A549 (cell line): Measurements from ENCODE around the gene ADGRL3. TPM values are rescaled to one million over a fixed set of nuclear protein-coding genes. Genes with fewer than 3 reads are reported as not detected.

ENCODE experiments used
- ATAC-seq, 2 experiments: fragments of 200-7000 bp in 1 of 2; fragments of >200 bp in 1 of 2; cut with Nextera tagmentation in 1 of 2; cut with Tn5 transposase in 1 of 2; 3 replicates each; pipeline versions ENCODE4 v1.8.0 to v1.9.1; 2018 to 2020; ENCODE audit warnings: mild to moderate bottlenecking in 1 of 2, moderate library complexity in 1 of 2
- CTCF ChIA-PET: fragments of 300-600 bp; sonication (Branson Sonifier 250); formaldehyde crosslinking; extraction: SDS; loops from one replicate; lab custom pipeline; 2021; ENCODE audit warnings: antibody characterized with exemption, inconsistent platforms; lab: Yijun Ruan, JAX
- POLR2A ChIA-PET: fragments of 350-600 bp; formaldehyde crosslinking; extraction: SDS; loops from one replicate; lab custom pipeline; 2021; ENCODE audit warnings: antibody characterized with exemption, inconsistent platforms; lab: Yijun Ruan, JAX
- DNase-seq, 2 experiments: peaks; one replicate each; pipeline versions ENCODE4 v3.0.0 to v3.0.0-alpha.2; 2011 to 2016; ENCODE audit warnings: low read depth in 1 of 2, low spot score in 1 of 2
- FAIRE-seq: peaks from 2 replicates; lab custom pipeline; 2011; peaks lifted over from hg19 to GRCh38; lab: Jason Lieb, UNC
- H3K27ac ChIP-seq, 2 experiments: fragments of >200 bp; sonication (Bioruptor Twin); formaldehyde crosslinking; 3 replicates each; pipeline ENCODE4 v1.5.1; 2016 to 2017
- H3K4me1 ChIP-seq: fragments of >200 bp; sonication (Bioruptor Twin); formaldehyde crosslinking; 3 replicates; pipeline ENCODE4 v1.6.1; 2016
- H3K4me2 ChIP-seq: fragments of >200 bp; sonication (Bioruptor Twin); formaldehyde crosslinking; 3 replicates; pipeline ENCODE4 v1.6.1; 2016
- H3K4me3 ChIP-seq: fragments of >200 bp; sonication (Bioruptor Twin); formaldehyde crosslinking; 3 replicates; pipeline ENCODE4 v1.5.1; 2016
- H3K9me3 ChIP-seq: fragments of >200 bp; sonication (Bioruptor Twin); formaldehyde crosslinking; 3 replicates; pipeline ENCODE4 v1.6.1; 2016
- CBX8 ChIP-seq: fragments of 200-600 bp; sonication (generic); IDR thresholded peaks from 2 replicates; pipeline ENCODE4 v1.6.1; 2016
- CEBPB ChIP-seq, 2 experiments: fragments of >200 bp in 1 of 2; sonication (Bioruptor Twin) in 1 of 2; formaldehyde crosslinking in 1 of 2; IDR thresholded peaks; 2 replicates each; pipeline ENCODE4 v1.6.1; 2012 to 2016
- CTCF ChIP-seq: fragments of >200 bp; sonication (Bioruptor Twin); formaldehyde crosslinking; IDR thresholded peaks from 3 replicates; pipeline ENCODE4 v1.5.1; 2016
- EHMT2 ChIP-seq: fragments of 200-600 bp; sonication (generic); IDR thresholded peaks from 2 replicates; pipeline ENCODE4 v1.6.1; 2016; ENCODE audit warnings: antibody characterized with exemption, low read depth, mild to moderate bottlenecking, moderate library complexity
- ELK1 ChIP-seq: fragments of 150-350 bp; IDR thresholded peaks from 2 replicates; pipeline ENCODE4 v1.6.1; 2014; ENCODE audit warnings: low read depth, mild to moderate bottlenecking, low read length
- FOSL2 ChIP-seq, 2 experiments: fragments of 450-650 bp in 1 of 2; fragments of >200 bp in 1 of 2; sonication (Bioruptor Twin) in 1 of 2; formaldehyde crosslinking; IDR thresholded peaks; 2 replicates each; pipeline versions ENCODE4 v1.5.0 to v1.6.1; 2016 to 2020; ENCODE audit warnings: mild to moderate bottlenecking in 1 of 2, moderate library complexity in 1 of 2
- FOXS1 ChIP-seq: fragments of 250-450 bp; sonication (Bioruptor Pico); IDR thresholded peaks from 2 replicates; pipeline ENCODE4 v1.5.0; 2020; ENCODE audit warnings: mild to moderate bottlenecking, moderate library complexity
- GATA3 ChIP-seq: IDR thresholded peaks from 2 replicates; pipeline ENCODE4 v1.6.1; 2012; ENCODE audit warnings: borderline replicate concordance
- HMGXB4 ChIP-seq: fragments of 250-450 bp; sonication (Bioruptor Pico); IDR thresholded peaks from 2 replicates; pipeline ENCODE4 v1.5.0; 2021; ENCODE audit warnings: mild to moderate bottlenecking, moderate library complexity, borderline replicate concordance
- MAFK ChIP-seq: fragments of 450-650 bp; IDR thresholded peaks from 2 replicates; pipeline ENCODE4 v1.6.1; 2014; ENCODE audit not compliant: partially characterized antibody
- MYC ChIP-seq: IDR thresholded peaks from 2 replicates; pipeline ENCODE4 v1.6.1; 2012; ENCODE audit warnings: mild to moderate bottlenecking, inconsistent platforms, low read length, improper control_type of control experiment, borderline replicate concordance
- REST ChIP-seq: fragments of 200-600 bp; sonication (generic); IDR thresholded peaks from 2 replicates; pipeline ENCODE4 v1.6.1; 2016; ENCODE audit warnings: antibody characterized with exemption, mild to moderate bottlenecking, moderate library complexity
- SMC3 ChIP-seq: fragments of >200 bp; sonication (Bioruptor Twin); formaldehyde crosslinking; IDR thresholded peaks from 3 replicates; pipeline ENCODE4 v1.6.1; 2018; ENCODE audit warnings: inconsistent platforms
- SREBF2 ChIP-seq: fragments of 450-650 bp; IDR thresholded peaks from 2 replicates; pipeline ENCODE4 v1.6.1; 2014; ENCODE audit warnings: mild to moderate bottlenecking, moderate library complexity
- TP53 ChIP-seq: fragments of 250-450 bp; sonication (Bioruptor Pico); IDR thresholded peaks from 2 replicates; pipeline ENCODE4 v1.5.0; 2021; ENCODE audit warnings: mild to moderate bottlenecking, moderate library complexity
- ZC3H11A ChIP-seq: fragments of 450-650 bp; IDR thresholded peaks from 2 replicates; pipeline ENCODE4 v1.6.1; 2014; ENCODE audit warnings: antibody characterized with exemption, mild to moderate bottlenecking
- ZFP36 ChIP-seq: fragments of 450-650 bp; IDR thresholded peaks from 2 replicates; pipeline ENCODE4 v1.6.1; 2014; ENCODE audit warnings: borderline replicate concordance; ENCODE audit not compliant: partially characterized antibody
- WGBS: methylation state at CpG from one replicate; pipeline ENCODE4 v1.1.6; 2017; ENCODE audit errors: missing lambda C conversion rate; 5-methylcytosine and 5-hydroxymethylcytosine counted together
- polyA plus RNA-seq, 4 experiments: library from polyadenylated mRNA; depleted of rRNA in 3 of 4; stranded (reverse); fragments of >200 nt; fragmentation: RNase III in 1 of 4; extraction: RNeasy Plus Mini Kit Qiagen cat#74134 plus additional on column Dnase treatment in 1 of 4; gene quantifications; 2 replicates in 3 of 4; 3 replicates in 1 of 4; pipeline ENCODE4 v1.2.3, GENCODE V29; 2011 to 2017

ADGRL3 gene
- polyA plus RNA-seq, 2 of the 4 experiments (the other 2 are of a cell fraction) = 0.05 to 0.12 TPM

GRCh38 chr4:61212788-61213187, 12.7 kb downstream of the ADGRL3 start (continued):
- TF ChIP-seq REST (no peak), MAFK (no peak), FOSL2 (IDR thresholded peaks at IDR 0.05) (no peak), FOSL2 (CRISPR knock-in tag; IDR thresholded peaks at IDR 0.05) (no peak), CTCF (no peak)

GRCh38 chr4:61214680-61215079, 14.6 kb downstream of the ADGRL3 start:
- Histone ChIP-seq H3K4me1 (no peaks in the 10 kb centered on the region), H3K4me3 (no peak overlapping the region), H3K4me2 (no peak overlapping the region), H3K9me3 (no peaks in the 10 kb centered on the region), H3K27ac (no peak overlapping the region)
- CTCF ChIA-PET = no interaction called here
- DNase-seq (no peak), ATAC-seq (no peak), FAIRE-seq (no peak)
- 44% methylated on average over 5 of the region's 5 CpGs for WGBS
- TF ChIP-seq ZC3H11A = no peak
- no peak for TF ChIP-seq TP53
- no peak for TF ChIP-seq CEBPB (IDR thresholded peaks at IDR 0.05)
- TF ChIP-seq CTCF = no peak
- no peak for TF ChIP-seq FOXS1 (CRISPR knock-in tag)
- TF ChIP-seq SMC3 = no peak
- TF ChIP-seq MYC = no peak
- TF ChIP-seq ZFP36 = no peak
- no peak for TF ChIP-seq HMGXB4 (CRISPR knock-in tag)
- no peak for TF ChIP-seq SREBF2
- TF ChIP-seq GATA3 = no peak
- no peak for TF ChIP-seq CBX8
- TF ChIP-seq ELK1 = no peak
- TF ChIP-seq EHMT2 = no peak
- POLR2A ChIA-PET = no interaction called here
